Endothelial cell of umbilical vein (primary cell): ENCODE results near the gene LDLRAD4.

Experiments
- EZH2 ChIP-seq: IDR thresholded peaks from 2 replicates; pipeline ENCODE4 v1.6.1; 2012; ENCODE audit warnings: borderline replicate concordance, low read depth, mild to moderate bottlenecking, moderate library complexity, low read length, inconsistent platforms; ENCODE audit not compliant: severe bottlenecking
- FOS ChIP-seq: IDR thresholded peaks from 2 replicates; pipeline ENCODE4 v1.6.1; 2011; ENCODE audit warnings: mild to moderate bottlenecking, low read length, moderate library complexity, borderline replicate concordance; ENCODE audit not compliant: insufficient read depth
- JUN ChIP-seq: IDR thresholded peaks from 2 replicates; pipeline ENCODE4 v1.6.1; 2011; ENCODE audit warnings: borderline replicate concordance, low read depth; ENCODE audit not compliant: insufficient read length, insufficient read depth
- MAX ChIP-seq: IDR thresholded peaks from 2 replicates; pipeline ENCODE4 v1.6.1; 2011; ENCODE audit not compliant: insufficient read depth, insufficient read length
- POLR2A ChIP-seq: IDR thresholded peaks from 2 replicates; pipeline ENCODE4 v1.6.1; 2012; ENCODE audit warnings: low read depth, mild to moderate bottlenecking, control low read depth, low read length
- POLR2AphosphoS5 ChIP-seq: IDR thresholded peaks from 2 replicates; pipeline ENCODE4 v1.6.1; 2012; ENCODE audit warnings: low read depth, mild to moderate bottlenecking, control low read depth, low read length, moderate library complexity; ENCODE audit not compliant: insufficient read depth
- TF ChIP-seq, protein P1 (sequence below), 2 donors: IDR thresholded peaks; 1 replicate in 1 of 2; 2 replicates in 1 of 2; pipeline ENCODE4 v1.5.1; 2011; ENCODE audit warnings: low read length in 2 of 2, mild to moderate bottlenecking in 2 of 2, moderate library complexity in 2 of 2, control low read depth in 1 of 2, inconsistent platforms in 1 of 2, low read depth in 1 of 2; ENCODE audit not compliant: insufficient read depth in 1 of 2; ENCODE audit errors: extremely low read depth in 1 of 2

- TF ChIP-seq, protein P1, sequence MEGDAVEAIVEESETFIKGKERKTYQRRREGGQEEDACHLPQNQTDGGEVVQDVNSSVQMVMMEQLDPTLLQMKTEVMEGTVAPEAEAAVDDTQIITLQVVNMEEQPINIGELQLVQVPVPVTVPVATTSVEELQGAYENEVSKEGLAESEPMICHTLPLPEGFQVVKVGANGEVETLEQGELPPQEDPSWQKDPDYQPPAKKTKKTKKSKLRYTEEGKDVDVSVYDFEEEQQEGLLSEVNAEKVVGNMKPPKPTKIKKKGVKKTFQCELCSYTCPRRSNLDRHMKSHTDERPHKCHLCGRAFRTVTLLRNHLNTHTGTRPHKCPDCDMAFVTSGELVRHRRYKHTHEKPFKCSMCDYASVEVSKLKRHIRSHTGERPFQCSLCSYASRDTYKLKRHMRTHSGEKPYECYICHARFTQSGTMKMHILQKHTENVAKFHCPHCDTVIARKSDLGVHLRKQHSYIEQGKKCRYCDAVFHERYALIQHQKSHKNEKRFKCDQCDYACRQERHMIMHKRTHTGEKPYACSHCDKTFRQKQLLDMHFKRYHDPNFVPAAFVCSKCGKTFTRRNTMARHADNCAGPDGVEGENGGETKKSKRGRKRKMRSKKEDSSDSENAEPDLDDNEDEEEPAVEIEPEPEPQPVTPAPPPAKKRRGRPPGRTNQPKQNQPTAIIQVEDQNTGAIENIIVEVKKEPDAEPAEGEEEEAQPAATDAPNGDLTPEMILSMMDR (IDR thresholded peaks at IDR 0.05; ENCODE audit: extremely low read depth in 1 of 2, insufficient read depth in 1 of 2, low read depth in 1 of 2, low read length in 2 of 2) = no peak
- TF ChIP-seq POLR2A = no peak
- no peak for TF ChIP-seq MAX
- no peak for TF ChIP-seq POLR2AphosphoS5
- no peak for TF ChIP-seq EZH2
- TF ChIP-seq FOS = no peak
- TF ChIP-seq JUN = no peak
These were observed 298.8 kb downstream of the LDLRAD4 start for GRCh38 chr18:13517369-13517768.
